T-helper 17 cell (primary cell): ENCODE measurements around the gene LRRC4C. TPM values are rescaled to one million over a fixed set of nuclear protein-coding genes. Genes with fewer than 3 reads are reported as not detected.

Experiments
- ATAC-seq: fragments of 150-1000 bp; cut with Tn5 transposase; 2 replicates; pipeline ENCODE4 v1.10.0; 2021; ENCODE audit warnings: mild to moderate bottlenecking, moderate library complexity
- DNase-seq, 3 donors: peaks; one replicate each; pipeline versions ENCODE4 v3.0.0 to v3.0.0-alpha.2; 2020 to 2021
- H3K9me3 ChIP-seq: one replicate; pipeline ENCODE4 v1.7.0; 2013; ENCODE audit warnings: low read length, mild to moderate bottlenecking; ENCODE audit not compliant: control insufficient read depth, poor library complexity, severe bottlenecking
- H3K27ac Mint-ChIP-seq: one replicate; pipeline ENCODE4 v1.8.0; 2022; ENCODE audit warnings: mild to moderate bottlenecking, moderate library complexity, mixed read lengths
- H3K27me3 Mint-ChIP-seq: one replicate; pipeline ENCODE4 v1.8.0; 2022; ENCODE audit warnings: mixed read lengths
- H3K36me3 Mint-ChIP-seq: one replicate; pipeline ENCODE4 v1.8.0; 2022; ENCODE audit warnings: low read depth, mixed read lengths
- H3K4me1 Mint-ChIP-seq: one replicate; pipeline ENCODE4 v1.8.0; 2022; ENCODE audit warnings: mild to moderate bottlenecking, mixed read lengths
- H3K4me3 Mint-ChIP-seq: one replicate; pipeline ENCODE4 v1.8.0; 2022; ENCODE audit warnings: mild to moderate bottlenecking, moderate library complexity, mixed read lengths
- total RNA-seq, 4 donors: library from RNA in 2 of 4; stranded (reverse) in 2 of 4; gene quantifications; one replicate each; pipeline ENCODE4 v1.2.3 and lab custom pipeline; 2022 to 2026

Gene LRRC4C
- total RNA-seq, 2 donors from 2014 or later: not detected

- no peak for DNase-seq
- Mint-ChIP-seq H3K27ac (no peak overlapping the region), H3K4me1 (no peaks in the 10 kb centered on the region), H3K36me3 (no peaks in the 10 kb centered on the region), H3K27me3 (no peaks in the 10 kb centered on the region), H3K4me3 (no peak overlapping the region)
- H3K9me3 ChIP-seq: no peaks in the 10 kb centered on the region
- no peak for ATAC-seq
Observed at GRCh38 chr11:41307296-41308080, 152.0 kb downstream of the LRRC4C start.

- Mint-ChIP-seq H3K4me3 (no peak overlapping the region), H3K27me3 (no peaks in the 10 kb centered on the region), H3K27ac (no peak overlapping the region), H3K4me1 (no peaks in the 10 kb centered on the region), H3K36me3 (no peaks in the 10 kb centered on the region)
- H3K9me3 ChIP-seq: no peaks in the 10 kb centered on the region
- no peak for DNase-seq
- ATAC-seq: no peak
Observed at GRCh38 chr11:41306431-41306830, 153.0 kb downstream of the LRRC4C start.

- ATAC-seq: no peak
Observed at GRCh38 chr11:41301023-41301422, 158.4 kb downstream of the LRRC4C start.

GRCh38 chr11:41289408-41289807 is 170.0 kb downstream of the LRRC4C start:
- DNase-seq (no peak), ATAC-seq (no peak)
- no peak overlapping the region for H3K27ac Mint-ChIP-seq
- no peak overlapping the region for H3K4me3 Mint-ChIP-seq
- peaks cover 2% of the 10 kb centered on the region for H3K9me3 ChIP-seq
- no peaks in the 10 kb centered on the region for H3K4me1 Mint-ChIP-seq
- no peaks in the 10 kb centered on the region for H3K36me3 Mint-ChIP-seq
- H3K27me3 Mint-ChIP-seq: no peaks in the 10 kb centered on the region

More at GRCh38 chr11:41301023-41301422, 158.4 kb downstream of the LRRC4C start:
- no peaks in the 10 kb centered on the region for H3K4me1 Mint-ChIP-seq
- H3K4me3 Mint-ChIP-seq: no peak overlapping the region
- no peak overlapping the region for H3K27ac Mint-ChIP-seq
- no peaks in the 10 kb centered on the region for H3K27me3 Mint-ChIP-seq
- no peak for DNase-seq
- no peaks in the 10 kb centered on the region for H3K9me3 ChIP-seq
- no peaks in the 10 kb centered on the region for H3K36me3 Mint-ChIP-seq

GRCh38 chr11:41286751-41287150 is 172.7 kb downstream of the LRRC4C start:
- no peak overlapping the region for H3K27ac Mint-ChIP-seq
- H3K36me3 Mint-ChIP-seq: no peaks in the 10 kb centered on the region
- DNase-seq: no peak
- no peaks in the 10 kb centered on the region for H3K4me1 Mint-ChIP-seq
- no peak overlapping the region for H3K4me3 Mint-ChIP-seq
- H3K9me3 ChIP-seq: no peaks in the 10 kb centered on the region
- no peaks in the 10 kb centered on the region for H3K27me3 Mint-ChIP-seq
- ATAC-seq: no peak

- ATAC-seq (no peak), DNase-seq (no peak)
- H3K9me3 ChIP-seq: no peaks in the 10 kb centered on the region
- Mint-ChIP-seq H3K4me1 (no peaks in the 10 kb centered on the region), H3K4me3 (no peak overlapping the region), H3K36me3 (no peaks in the 10 kb centered on the region), H3K27me3 (no peaks in the 10 kb centered on the region), H3K27ac (no peak overlapping the region)
Observed at GRCh38 chr11:41284354-41284753, 175.1 kb downstream of the LRRC4C start.

- H3K27ac Mint-ChIP-seq: no peak overlapping the region
- DNase-seq: no peak
- no peaks in the 10 kb centered on the region for H3K4me1 Mint-ChIP-seq
- no peaks in the 10 kb centered on the region for H3K9me3 ChIP-seq
- no peak for ATAC-seq
- H3K27me3 Mint-ChIP-seq: no peaks in the 10 kb centered on the region
- no peaks in the 10 kb centered on the region for H3K36me3 Mint-ChIP-seq
- H3K4me3 Mint-ChIP-seq: no peak overlapping the region
Observed at GRCh38 chr11:41283191-41283930, 176.1 kb downstream of the LRRC4C start.

- no peaks in the 10 kb centered on the region for H3K27me3 Mint-ChIP-seq
- no peak for ATAC-seq
- DNase-seq: no peak
- no peaks in the 10 kb centered on the region for H3K4me1 Mint-ChIP-seq
- no peaks in the 10 kb centered on the region for H3K9me3 ChIP-seq
- no peak overlapping the region for H3K27ac Mint-ChIP-seq
- no peak overlapping the region for H3K4me3 Mint-ChIP-seq
- no peaks in the 10 kb centered on the region for H3K36me3 Mint-ChIP-seq
Observed at GRCh38 chr11:41282395-41282794, 177.1 kb downstream of the LRRC4C start.

GRCh38 chr11:41281131-41281742 is 178.2 kb downstream of the LRRC4C start:
- no peak overlapping the region for H3K4me3 Mint-ChIP-seq
- no peak for ATAC-seq

GRCh38 chr11:41274831-41275230 is 184.6 kb downstream of the LRRC4C start:
- no peaks in the 10 kb centered on the region for H3K9me3 ChIP-seq
- no peaks in the 10 kb centered on the region for H3K27me3 Mint-ChIP-seq
- no peak overlapping the region for H3K4me3 Mint-ChIP-seq
- no peaks in the 10 kb centered on the region for H3K4me1 Mint-ChIP-seq
- ATAC-seq: no peak
- no peak for DNase-seq
- no peaks in the 10 kb centered on the region for H3K36me3 Mint-ChIP-seq
- no peak overlapping the region for H3K27ac Mint-ChIP-seq

More at GRCh38 chr11:41281131-41281742, 178.2 kb downstream of the LRRC4C start:
- no peaks in the 10 kb centered on the region for H3K4me1 Mint-ChIP-seq
- H3K36me3 Mint-ChIP-seq: no peaks in the 10 kb centered on the region
- H3K9me3 ChIP-seq: no peaks in the 10 kb centered on the region
- no peak for DNase-seq
- no peak overlapping the region for H3K27ac Mint-ChIP-seq
- H3K27me3 Mint-ChIP-seq: no peaks in the 10 kb centered on the region

- no peaks in the 10 kb centered on the region for H3K9me3 ChIP-seq
- no peak for DNase-seq
- H3K27ac Mint-ChIP-seq: no peak overlapping the region
Observed at GRCh38 chr11:41273908-41274307, 185.5 kb downstream of the LRRC4C start.

GRCh38 chr11:41267451-41267850 is 192.0 kb downstream of the LRRC4C start:
- Mint-ChIP-seq H3K4me1 (no peaks in the 10 kb centered on the region), H3K36me3 (no peaks in the 10 kb centered on the region), H3K4me3 (no peak overlapping the region), H3K27ac (no peak overlapping the region), H3K27me3 (no peaks in the 10 kb centered on the region)
- ATAC-seq: no peak
- no peaks in the 10 kb centered on the region for H3K9me3 ChIP-seq
- no peak for DNase-seq

More at GRCh38 chr11:41273908-41274307, 185.5 kb downstream of the LRRC4C start:
- Mint-ChIP-seq H3K4me1 (no peaks in the 10 kb centered on the region), H3K27me3 (no peaks in the 10 kb centered on the region), H3K4me3 (no peak overlapping the region), H3K36me3 (no peaks in the 10 kb centered on the region)
- ATAC-seq: no peak

GRCh38 chr11:41256041-41256440 is 203.4 kb downstream of the LRRC4C start:
- ATAC-seq (no peak), DNase-seq (no peak)
- peaks cover 2% of the 10 kb centered on the region for H3K9me3 ChIP-seq
- Mint-ChIP-seq H3K27ac (no peak overlapping the region), H3K4me1 (no peaks in the 10 kb centered on the region), H3K4me3 (no peak overlapping the region), H3K27me3 (no peaks in the 10 kb centered on the region), H3K36me3 (no peaks in the 10 kb centered on the region)
